NCI-H2029 treated with DMSO at 0.1 percent for 48 hours (cell line): ENCODE data around the gene CALN1.
"Not testable (repeated sequence)": the region's sequence is repeated elsewhere in the genome, so short reads cannot be mapped to it uniquely, and the experiment has no call there.

Experiments used
- DNase-seq: peaks from one replicate; lab custom pipeline; 2025; lab: John Stamatoyannopoulos, UW

Gene CALN1

GRCh38 chr7:72092769-72093168, 319.4 kb downstream of the CALN1 start:
- no peak for DNase-seq

- DNase-seq: no peak
Observed at GRCh38 chr7:72087926-72088325, 324.2 kb downstream of the CALN1 start.

GRCh38 chr7:72080865-72081510, 331.1 kb downstream of the CALN1 start:
- no peak for DNase-seq

GRCh38 chr7:72080341-72080766, 331.8 kb downstream of the CALN1 start:
- peak; percentile 58 for DNase-seq

GRCh38 chr7:72078856-72079255, 333.3 kb downstream of the CALN1 start:
- no peak for DNase-seq

GRCh38 chr7:72078301-72078700, 333.8 kb downstream of the CALN1 start:
- no peak for DNase-seq

- no peak for DNase-seq
Observed at GRCh38 chr7:72077786-72078185, 334.4 kb downstream of the CALN1 start.

- no peak for DNase-seq
Observed at GRCh38 chr7:72072901-72073300, 339.2 kb downstream of the CALN1 start.

- DNase-seq: no peak
Observed at GRCh38 chr7:72069263-72069662, 342.9 kb downstream of the CALN1 start.

GRCh38 chr7:72065764-72066163, 346.4 kb downstream of the CALN1 start:
- DNase-seq: not testable (repeated sequence)

GRCh38 chr7:72064916-72065315, 347.2 kb downstream of the CALN1 start:
- no peak for DNase-seq

- no peak for DNase-seq
Observed at GRCh38 chr7:72063330-72063729, 348.8 kb downstream of the CALN1 start.

- no peak for DNase-seq
Observed at GRCh38 chr7:72062666-72063065, 349.5 kb downstream of the CALN1 start.

- DNase-seq: no peak
Observed at GRCh38 chr7:72059925-72060324, 352.2 kb downstream of the CALN1 start.

- DNase-seq: no peak
Observed at GRCh38 chr7:72058579-72058978, 353.6 kb downstream of the CALN1 start.

GRCh38 chr7:72057796-72058195, 354.3 kb downstream of the CALN1 start:
- DNase-seq: no peak

- DNase-seq: no peak
Observed at GRCh38 chr7:72057231-72057630, 354.9 kb downstream of the CALN1 start.

GRCh38 chr7:72055426-72055825, 356.7 kb downstream of the CALN1 start:
- no peak for DNase-seq

- no peak for DNase-seq
Observed at GRCh38 chr7:72053292-72053691, 358.8 kb downstream of the CALN1 start.

- DNase-seq: no peak
Observed at GRCh38 chr7:72048420-72048819, 363.7 kb downstream of the CALN1 start.

GRCh38 chr7:72042855-72043254, 369.3 kb downstream of the CALN1 start:
- no peak for DNase-seq

- DNase-seq: no peak
Observed at GRCh38 chr7:72040641-72041040, 371.5 kb downstream of the CALN1 start.

- no peak for DNase-seq
Observed at GRCh38 chr7:72039460-72039859, 372.7 kb downstream of the CALN1 start.

GRCh38 chr7:72038022-72038732, 374.0 kb downstream of the CALN1 start:
- DNase-seq: no peak
